Measurements from ENCODE around the gene VSIG10.
A peak's percentile ranks its signal among the peaks of the same experiment; 100 is the strongest.

VSIG10 gene

DNA sequence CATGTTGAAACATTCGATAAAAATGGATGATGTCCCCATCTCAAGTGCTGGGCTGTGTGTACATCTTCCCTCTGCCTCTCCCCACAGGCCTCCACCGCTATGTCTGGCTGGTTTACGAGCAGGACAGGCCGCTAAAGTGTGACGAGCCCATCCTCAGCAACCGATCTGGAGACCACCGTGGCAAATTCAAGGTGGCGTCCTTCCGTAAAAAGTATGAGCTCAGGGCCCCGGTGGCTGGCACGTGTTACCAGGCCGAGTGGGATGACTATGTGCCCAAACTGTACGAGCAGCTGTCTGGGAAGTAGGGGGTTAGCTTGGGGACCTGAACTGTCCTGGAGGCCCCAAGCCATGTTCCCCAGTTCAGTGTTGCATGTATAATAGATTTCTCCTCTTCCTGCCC is 40.7 kb upstream of the VSIG10 start:
- Histone ChIP-seq H3K9ac (ENCODE audit: low read length) (no peak overlapping the region), H3F3A (ENCODE audit: insufficient read depth, low read length) (no peaks in the 10 kb centered on the region), H3K27ac (ENCODE audit: low read length) (no peak overlapping the region), H3K4me1 (ENCODE audit: low read length) (no peaks in the 10 kb centered on the region), H3K4me2 (ENCODE audit: low read depth, low read length) (no peak overlapping the region), H3K4me3 (ENCODE audit: low read length) (no peak overlapping the region), H3K36me3 (replicated peaks; ENCODE audit: insufficient read depth, low read length) (no peaks in the 10 kb centered on the region), H4K20me1 (ENCODE audit: insufficient read depth, low read length) (no peaks in the 10 kb centered on the region), H3K27me3 (replicated peaks; ENCODE audit: insufficient read depth, low read length) (no peaks in the 10 kb centered on the region), H2AFZ (ENCODE audit: low read length) (no peak overlapping the region), H3K9me2 (replicated peaks; ENCODE audit: insufficient read depth, low read length) (no peaks in the 10 kb centered on the region), H3K79me2 (ENCODE audit: low read length) (no peaks in the 10 kb centered on the region), H3K9me3 (replicated peaks; ENCODE audit: insufficient read depth, low read length) (no peaks in the 10 kb centered on the region)
- no peak for DNase-seq
- TF ChIP-seq EZH2 (optimal IDR thresholded peaks at IDR 0.05; ENCODE audit: low read depth, low read length): no peak
- TF ChIP-seq EZH2phosphoT487 (IDR thresholded peaks at IDR 0.05; ENCODE audit: low read length): no peak
- TF ChIP-seq, protein P1, sequence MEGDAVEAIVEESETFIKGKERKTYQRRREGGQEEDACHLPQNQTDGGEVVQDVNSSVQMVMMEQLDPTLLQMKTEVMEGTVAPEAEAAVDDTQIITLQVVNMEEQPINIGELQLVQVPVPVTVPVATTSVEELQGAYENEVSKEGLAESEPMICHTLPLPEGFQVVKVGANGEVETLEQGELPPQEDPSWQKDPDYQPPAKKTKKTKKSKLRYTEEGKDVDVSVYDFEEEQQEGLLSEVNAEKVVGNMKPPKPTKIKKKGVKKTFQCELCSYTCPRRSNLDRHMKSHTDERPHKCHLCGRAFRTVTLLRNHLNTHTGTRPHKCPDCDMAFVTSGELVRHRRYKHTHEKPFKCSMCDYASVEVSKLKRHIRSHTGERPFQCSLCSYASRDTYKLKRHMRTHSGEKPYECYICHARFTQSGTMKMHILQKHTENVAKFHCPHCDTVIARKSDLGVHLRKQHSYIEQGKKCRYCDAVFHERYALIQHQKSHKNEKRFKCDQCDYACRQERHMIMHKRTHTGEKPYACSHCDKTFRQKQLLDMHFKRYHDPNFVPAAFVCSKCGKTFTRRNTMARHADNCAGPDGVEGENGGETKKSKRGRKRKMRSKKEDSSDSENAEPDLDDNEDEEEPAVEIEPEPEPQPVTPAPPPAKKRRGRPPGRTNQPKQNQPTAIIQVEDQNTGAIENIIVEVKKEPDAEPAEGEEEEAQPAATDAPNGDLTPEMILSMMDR (IDR thresholded peaks at IDR 0.05; ENCODE audit: low read length): no peak

DNA sequence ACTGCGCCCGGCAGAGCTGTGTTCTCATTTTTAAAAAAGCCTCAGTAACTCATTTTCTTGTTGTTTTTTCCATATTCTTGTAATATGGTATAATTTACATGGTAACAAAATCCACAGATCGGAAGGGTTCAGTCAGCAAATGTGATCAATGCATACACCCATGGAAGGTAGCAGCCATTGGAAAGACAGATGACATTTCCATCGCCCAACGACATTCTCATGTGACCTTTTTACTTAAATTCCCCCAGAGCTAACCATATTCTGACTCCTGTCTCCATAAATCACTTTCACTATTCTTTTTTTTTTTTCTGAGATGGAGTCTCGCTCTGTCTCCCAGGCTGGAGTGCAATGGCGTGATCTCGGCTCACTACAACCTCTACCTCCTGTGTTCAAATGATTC is 37.0 kb upstream of the VSIG10 start:
- Histone ChIP-seq H3K4me1 (ENCODE audit: low read length) (no peaks in the 10 kb centered on the region), H4K20me1 (ENCODE audit: insufficient read depth, low read length) (no peaks in the 10 kb centered on the region), H3F3A (ENCODE audit: insufficient read depth, low read length) (no peaks in the 10 kb centered on the region), H3K9me2 (replicated peaks; ENCODE audit: insufficient read depth, low read length) (no peaks in the 10 kb centered on the region), H3K36me3 (replicated peaks; ENCODE audit: insufficient read depth, low read length) (no peaks in the 10 kb centered on the region), H2AFZ (ENCODE audit: low read length) (no peak overlapping the region), H3K27me3 (replicated peaks; ENCODE audit: insufficient read depth, low read length) (no peaks in the 10 kb centered on the region), H3K9ac (ENCODE audit: low read length) (no peak overlapping the region), H3K4me3 (ENCODE audit: low read length) (no peak overlapping the region), H3K9me3 (replicated peaks; ENCODE audit: insufficient read depth, low read length) (no peaks in the 10 kb centered on the region), H3K27ac (ENCODE audit: low read length) (no peak overlapping the region), H3K4me2 (ENCODE audit: low read depth, low read length) (no peak overlapping the region), H3K79me2 (ENCODE audit: low read length) (peaks cover 17% of the 10 kb centered on the region)
- TF ChIP-seq EZH2phosphoT487 (IDR thresholded peaks at IDR 0.05; ENCODE audit: low read length) (no peak), EZH2 (optimal IDR thresholded peaks at IDR 0.05; ENCODE audit: low read depth, low read length) (no peak)
- TF ChIP-seq, protein P1 (IDR thresholded peaks at IDR 0.05; ENCODE audit: low read length): no peak
- DNase-seq: no peak

DNA sequence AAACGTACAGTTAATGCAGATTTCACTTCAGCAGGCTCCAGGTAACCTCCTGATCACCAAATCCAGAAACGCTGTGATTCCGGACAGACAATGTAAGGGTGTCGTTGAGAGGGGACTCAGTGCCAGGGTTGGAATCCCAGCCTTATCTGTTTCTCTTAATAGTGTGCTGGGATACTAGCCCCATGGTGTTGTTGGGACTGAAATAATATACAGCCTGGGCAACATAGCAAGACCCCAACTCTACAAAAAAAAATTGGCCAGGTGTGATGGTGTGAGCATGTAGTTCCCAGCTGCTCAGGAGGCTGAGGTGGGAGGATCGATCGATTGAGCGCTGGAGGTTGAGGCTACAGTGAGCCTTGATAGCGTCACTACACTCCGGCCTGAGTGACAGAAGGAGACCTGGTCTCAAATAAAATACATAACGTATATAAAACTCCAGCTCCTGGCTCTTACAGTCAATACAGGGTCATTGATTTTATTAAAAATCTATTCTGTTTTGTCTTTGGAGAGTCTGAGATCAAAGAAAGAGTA is 33.4 kb upstream of the VSIG10 start:
- Histone ChIP-seq H3K4me3 (ENCODE audit: low read length) (peak overlapping the region; percentile 77), H3K4me1 (ENCODE audit: low read length) (no peaks in the 10 kb centered on the region), H3K9ac (ENCODE audit: low read length) (peak overlapping the region; percentile 78; the same call in 1 of the 2 replicates), H3K27me3 (replicated peaks; ENCODE audit: insufficient read depth, low read length) (no peaks in the 10 kb centered on the region), H3K9me2 (replicated peaks; ENCODE audit: insufficient read depth, low read length) (no peaks in the 10 kb centered on the region), H3K27ac (ENCODE audit: low read length) (no peak overlapping the region), H4K20me1 (ENCODE audit: insufficient read depth, low read length) (no peaks in the 10 kb centered on the region), H3F3A (ENCODE audit: insufficient read depth, low read length) (no peaks in the 10 kb centered on the region), H3K36me3 (replicated peaks; ENCODE audit: insufficient read depth, low read length) (no peaks in the 10 kb centered on the region), H3K4me2 (ENCODE audit: low read depth, low read length) (peak overlapping the region; percentile 52; the same call in 1 of the 2 replicates), H3K79me2 (ENCODE audit: low read length) (peaks cover 17% of the 10 kb centered on the region), H2AFZ (ENCODE audit: low read length) (no peak overlapping the region), H3K9me3 (replicated peaks; ENCODE audit: insufficient read depth, low read length) (no peaks in the 10 kb centered on the region)
- no peak for DNase-seq
- TF ChIP-seq EZH2phosphoT487 (IDR thresholded peaks at IDR 0.05; ENCODE audit: low read length) (no peak), EZH2 (optimal IDR thresholded peaks at IDR 0.05; ENCODE audit: low read depth, low read length) (no peak)
- TF ChIP-seq, protein P1 (IDR thresholded peaks at IDR 0.05; ENCODE audit: low read length): no peak
